ENCODE data around the gene COL6A6. TPM values are rescaled to one million over a fixed set of nuclear protein-coding genes. Genes with fewer than 3 reads are reported as not detected.

COL6A6 gene
- total and polyA plus RNA-seq, 2 experiments from 2014 or later = 0.23 to 1.0 TPM

- Histone ChIP-seq H3K4me3 (no peak overlapping the region), H3K27me3 (no peaks in the 10 kb centered on the region), H2AFZ (no peak overlapping the region), H3K9me3 (ENCODE audit: low read depth) (no peaks in the 10 kb centered on the region), H3K4me2 (no peak overlapping the region), H3K79me2 (no peaks in the 10 kb centered on the region), H3K4me1 (ENCODE audit: insufficient read depth) (peaks cover 4% of the 10 kb centered on the region), H4K20me1 (ENCODE audit: insufficient read depth, poor library complexity, severe bottlenecking) (no peaks in the 10 kb centered on the region), H3K27ac (no peak overlapping the region), H3K36me3 (replicated peaks; ENCODE audit: insufficient read depth, low read depth) (no peaks in the 10 kb centered on the region), H3K9me2 (replicated peaks; ENCODE audit: insufficient read depth) (no peaks in the 10 kb centered on the region)
- 67% methylated on average over 2 of the region's 2 CpGs for WGBS (ENCODE audit: low lambda C conversion rate, missing lambda C conversion rate)
- DNase-seq (ENCODE audit: low spot score) = no peak
- no peak for TF ChIP-seq EZH2 (IDR thresholded peaks at IDR 0.05; ENCODE audit: borderline replicate concordance)
- TF ChIP-seq EZH2phosphoT487 (IDR thresholded peaks at IDR 0.05; ENCODE audit: low read depth, severe bottlenecking, unreplicated experiment) = no peak
- TF ChIP-seq, protein P1, sequence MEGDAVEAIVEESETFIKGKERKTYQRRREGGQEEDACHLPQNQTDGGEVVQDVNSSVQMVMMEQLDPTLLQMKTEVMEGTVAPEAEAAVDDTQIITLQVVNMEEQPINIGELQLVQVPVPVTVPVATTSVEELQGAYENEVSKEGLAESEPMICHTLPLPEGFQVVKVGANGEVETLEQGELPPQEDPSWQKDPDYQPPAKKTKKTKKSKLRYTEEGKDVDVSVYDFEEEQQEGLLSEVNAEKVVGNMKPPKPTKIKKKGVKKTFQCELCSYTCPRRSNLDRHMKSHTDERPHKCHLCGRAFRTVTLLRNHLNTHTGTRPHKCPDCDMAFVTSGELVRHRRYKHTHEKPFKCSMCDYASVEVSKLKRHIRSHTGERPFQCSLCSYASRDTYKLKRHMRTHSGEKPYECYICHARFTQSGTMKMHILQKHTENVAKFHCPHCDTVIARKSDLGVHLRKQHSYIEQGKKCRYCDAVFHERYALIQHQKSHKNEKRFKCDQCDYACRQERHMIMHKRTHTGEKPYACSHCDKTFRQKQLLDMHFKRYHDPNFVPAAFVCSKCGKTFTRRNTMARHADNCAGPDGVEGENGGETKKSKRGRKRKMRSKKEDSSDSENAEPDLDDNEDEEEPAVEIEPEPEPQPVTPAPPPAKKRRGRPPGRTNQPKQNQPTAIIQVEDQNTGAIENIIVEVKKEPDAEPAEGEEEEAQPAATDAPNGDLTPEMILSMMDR (IDR thresholded peaks at IDR 0.05; ENCODE audit: poor library complexity) = no peak
These were observed 28.1 kb upstream of the COL6A6 start for GRCh38 chr3:130488769-130489450.

- Histone ChIP-seq H3K9me3 (ENCODE audit: low read depth) (no peaks in the 10 kb centered on the region), H2AFZ (no peak overlapping the region), H3K4me1 (ENCODE audit: insufficient read depth) (peaks cover 4% of the 10 kb centered on the region), H3K36me3 (replicated peaks; ENCODE audit: insufficient read depth, low read depth) (no peaks in the 10 kb centered on the region), H4K20me1 (ENCODE audit: insufficient read depth, poor library complexity, severe bottlenecking) (no peaks in the 10 kb centered on the region), H3K27me3 (no peaks in the 10 kb centered on the region), H3K79me2 (no peaks in the 10 kb centered on the region), H3K9me2 (replicated peaks; ENCODE audit: insufficient read depth) (no peaks in the 10 kb centered on the region), H3K4me3 (no peak overlapping the region), H3K27ac (no peak overlapping the region), H3K4me2 (no peak overlapping the region)
- WGBS (ENCODE audit: low lambda C conversion rate, missing lambda C conversion rate) = 21% methylated on average over 1 of the region's 1 CpG
- DNase-seq (ENCODE audit: low spot score) = no peak
- TF ChIP-seq, protein P1 (IDR thresholded peaks at IDR 0.05; ENCODE audit: poor library complexity) = no peak
- TF ChIP-seq EZH2 (IDR thresholded peaks at IDR 0.05; ENCODE audit: borderline replicate concordance) (no peak), EZH2phosphoT487 (IDR thresholded peaks at IDR 0.05; ENCODE audit: low read depth, severe bottlenecking, unreplicated experiment) (no peak)
These were observed 26.7 kb upstream of the COL6A6 start for GRCh38 chr3:130490241-130490640.

DNA sequence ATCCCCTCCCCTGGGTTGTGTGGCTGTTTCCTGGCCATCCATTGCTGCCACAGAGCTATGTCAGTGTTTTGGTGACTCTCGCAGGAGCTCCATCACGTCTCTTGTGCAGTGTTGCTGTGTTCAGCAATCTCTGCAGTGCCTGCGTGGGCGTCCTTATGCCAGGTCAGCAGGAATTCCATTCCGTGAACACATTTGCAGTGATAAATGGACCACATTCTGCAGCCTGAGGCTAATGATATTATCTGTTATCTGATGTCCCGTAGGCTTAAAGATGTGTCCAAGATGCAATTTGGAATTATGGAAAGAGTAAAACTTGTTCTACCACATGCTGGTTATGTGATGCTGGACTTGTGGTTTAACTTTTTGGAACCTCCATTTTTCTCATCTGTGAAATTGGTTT lies 25.5 kb upstream of the COL6A6 start:
- no peak for DNase-seq (ENCODE audit: low spot score)
- no peaks in the 10 kb centered on the region for H4K20me1 ChIP-seq (ENCODE audit: insufficient read depth, poor library complexity, severe bottlenecking)
- peaks cover 4% of the 10 kb centered on the region for H3K4me1 ChIP-seq (ENCODE audit: insufficient read depth)
- 65% methylated on average over 6 of the region's 6 CpGs for WGBS (ENCODE audit: low lambda C conversion rate, missing lambda C conversion rate)
- no peak overlapping the region for H3K4me2 ChIP-seq
- H3K36me3 ChIP-seq (replicated peaks; ENCODE audit: insufficient read depth, low read depth) = no peaks in the 10 kb centered on the region
- TF ChIP-seq, protein P1 (IDR thresholded peaks at IDR 0.05; ENCODE audit: poor library complexity) = no peak
- TF ChIP-seq EZH2phosphoT487 (IDR thresholded peaks at IDR 0.05; ENCODE audit: low read depth, severe bottlenecking, unreplicated experiment) = no peak
- no peak for TF ChIP-seq EZH2 (IDR thresholded peaks at IDR 0.05; ENCODE audit: borderline replicate concordance)
- H3K27me3 ChIP-seq = no peaks in the 10 kb centered on the region
- H3K4me3 ChIP-seq = no peak overlapping the region
- H3K27ac ChIP-seq = no peak overlapping the region
- H3K79me2 ChIP-seq = no peaks in the 10 kb centered on the region
- no peak overlapping the region for H2AFZ ChIP-seq
- H3K9me2 ChIP-seq (replicated peaks; ENCODE audit: insufficient read depth) = no peaks in the 10 kb centered on the region
- no peaks in the 10 kb centered on the region for H3K9me3 ChIP-seq (ENCODE audit: low read depth)
